ENCODE measurements around the gene BLTP1.

DNA sequence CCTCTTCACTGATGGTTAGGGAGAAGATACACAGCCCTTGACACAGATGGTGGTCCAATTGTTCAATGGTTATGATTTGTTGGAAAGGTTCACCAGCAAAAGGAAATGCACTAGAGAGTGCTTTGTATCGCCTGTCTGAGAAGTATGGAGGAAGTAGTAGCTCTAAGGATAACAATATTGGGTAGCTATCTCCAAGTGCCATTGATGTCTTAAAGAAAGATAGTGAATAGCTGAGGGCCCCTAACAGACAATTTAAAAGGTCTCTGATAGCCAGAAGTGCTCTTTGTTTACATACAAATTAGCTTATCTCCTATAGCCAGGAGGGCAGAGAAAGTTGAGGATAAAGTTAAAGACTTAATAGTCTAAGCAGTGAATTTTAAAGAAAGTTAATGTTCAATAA lies 33.9 kb upstream of the BLTP1 start:
- TF ChIP-seq, protein P1, sequence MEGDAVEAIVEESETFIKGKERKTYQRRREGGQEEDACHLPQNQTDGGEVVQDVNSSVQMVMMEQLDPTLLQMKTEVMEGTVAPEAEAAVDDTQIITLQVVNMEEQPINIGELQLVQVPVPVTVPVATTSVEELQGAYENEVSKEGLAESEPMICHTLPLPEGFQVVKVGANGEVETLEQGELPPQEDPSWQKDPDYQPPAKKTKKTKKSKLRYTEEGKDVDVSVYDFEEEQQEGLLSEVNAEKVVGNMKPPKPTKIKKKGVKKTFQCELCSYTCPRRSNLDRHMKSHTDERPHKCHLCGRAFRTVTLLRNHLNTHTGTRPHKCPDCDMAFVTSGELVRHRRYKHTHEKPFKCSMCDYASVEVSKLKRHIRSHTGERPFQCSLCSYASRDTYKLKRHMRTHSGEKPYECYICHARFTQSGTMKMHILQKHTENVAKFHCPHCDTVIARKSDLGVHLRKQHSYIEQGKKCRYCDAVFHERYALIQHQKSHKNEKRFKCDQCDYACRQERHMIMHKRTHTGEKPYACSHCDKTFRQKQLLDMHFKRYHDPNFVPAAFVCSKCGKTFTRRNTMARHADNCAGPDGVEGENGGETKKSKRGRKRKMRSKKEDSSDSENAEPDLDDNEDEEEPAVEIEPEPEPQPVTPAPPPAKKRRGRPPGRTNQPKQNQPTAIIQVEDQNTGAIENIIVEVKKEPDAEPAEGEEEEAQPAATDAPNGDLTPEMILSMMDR (conservative IDR thresholded peaks at IDR 0.05; ENCODE audit: low read depth in 2 of 2): no peak
- TF ChIP-seq EZH2 (IDR thresholded peaks at IDR 0.05; ENCODE audit: low read depth, unreplicated experiment): no peak
- no peak for TF ChIP-seq POLR2AphosphoS5 (IDR thresholded peaks at IDR 0.05; ENCODE audit: low read depth)
- TF ChIP-seq EZH2phosphoT487 (IDR thresholded peaks at IDR 0.05; ENCODE audit: unreplicated experiment): no peak
- no peak for TF ChIP-seq JUNB (IDR thresholded peaks at IDR 0.05; ENCODE audit: unreplicated experiment)
- TF ChIP-seq NANOG (IDR thresholded peaks at IDR 0.05; ENCODE audit: borderline replicate concordance): no peak
- no peak for TF ChIP-seq ZNF331 (CRISPR knock-in tag; IDR thresholded peaks at IDR 0.05; ENCODE audit: low read depth)
- TF ChIP-seq, protein P2, sequence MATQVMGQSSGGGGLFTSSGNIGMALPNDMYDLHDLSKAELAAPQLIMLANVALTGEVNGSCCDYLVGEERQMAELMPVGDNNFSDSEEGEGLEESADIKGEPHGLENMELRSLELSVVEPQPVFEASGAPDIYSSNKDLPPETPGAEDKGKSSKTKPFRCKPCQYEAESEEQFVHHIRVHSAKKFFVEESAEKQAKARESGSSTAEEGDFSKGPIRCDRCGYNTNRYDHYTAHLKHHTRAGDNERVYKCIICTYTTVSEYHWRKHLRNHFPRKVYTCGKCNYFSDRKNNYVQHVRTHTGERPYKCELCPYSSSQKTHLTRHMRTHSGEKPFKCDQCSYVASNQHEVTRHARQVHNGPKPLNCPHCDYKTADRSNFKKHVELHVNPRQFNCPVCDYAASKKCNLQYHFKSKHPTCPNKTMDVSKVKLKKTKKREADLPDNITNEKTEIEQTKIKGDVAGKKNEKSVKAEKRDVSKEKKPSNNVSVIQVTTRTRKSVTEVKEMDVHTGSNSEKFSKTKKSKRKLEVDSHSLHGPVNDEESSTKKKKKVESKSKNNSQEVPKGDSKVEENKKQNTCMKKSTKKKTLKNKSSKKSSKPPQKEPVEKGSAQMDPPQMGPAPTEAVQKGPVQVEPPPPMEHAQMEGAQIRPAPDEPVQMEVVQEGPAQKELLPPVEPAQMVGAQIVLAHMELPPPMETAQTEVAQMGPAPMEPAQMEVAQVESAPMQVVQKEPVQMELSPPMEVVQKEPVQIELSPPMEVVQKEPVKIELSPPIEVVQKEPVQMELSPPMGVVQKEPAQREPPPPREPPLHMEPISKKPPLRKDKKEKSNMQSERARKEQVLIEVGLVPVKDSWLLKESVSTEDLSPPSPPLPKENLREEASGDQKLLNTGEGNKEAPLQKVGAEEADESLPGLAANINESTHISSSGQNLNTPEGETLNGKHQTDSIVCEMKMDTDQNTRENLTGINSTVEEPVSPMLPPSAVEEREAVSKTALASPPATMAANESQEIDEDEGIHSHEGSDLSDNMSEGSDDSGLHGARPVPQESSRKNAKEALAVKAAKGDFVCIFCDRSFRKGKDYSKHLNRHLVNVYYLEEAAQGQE (IDR thresholded peaks at IDR 0.05; ENCODE audit: unreplicated experiment): no peak
- no peak for TF ChIP-seq CREB1 (CRISPR knock-in tag; IDR thresholded peaks at IDR 0.05; ENCODE audit: low read depth)
- TF ChIP-seq, protein P3, sequence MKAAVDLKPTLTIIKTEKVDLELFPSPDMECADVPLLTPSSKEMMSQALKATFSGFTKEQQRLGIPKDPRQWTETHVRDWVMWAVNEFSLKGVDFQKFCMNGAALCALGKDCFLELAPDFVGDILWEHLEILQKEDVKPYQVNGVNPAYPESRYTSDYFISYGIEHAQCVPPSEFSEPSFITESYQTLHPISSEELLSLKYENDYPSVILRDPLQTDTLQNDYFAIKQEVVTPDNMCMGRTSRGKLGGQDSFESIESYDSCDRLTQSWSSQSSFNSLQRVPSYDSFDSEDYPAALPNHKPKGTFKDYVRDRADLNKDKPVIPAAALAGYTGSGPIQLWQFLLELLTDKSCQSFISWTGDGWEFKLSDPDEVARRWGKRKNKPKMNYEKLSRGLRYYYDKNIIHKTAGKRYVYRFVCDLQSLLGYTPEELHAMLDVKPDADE (IDR thresholded peaks at IDR 0.05): no peak
